ENCODE results near the gene PM20D1.
"Not testable (repeated sequence)": the region's sequence is repeated elsewhere in the genome, so short reads cannot be mapped to it uniquely, and the experiment has no call there.

PM20D1 gene

DNA sequence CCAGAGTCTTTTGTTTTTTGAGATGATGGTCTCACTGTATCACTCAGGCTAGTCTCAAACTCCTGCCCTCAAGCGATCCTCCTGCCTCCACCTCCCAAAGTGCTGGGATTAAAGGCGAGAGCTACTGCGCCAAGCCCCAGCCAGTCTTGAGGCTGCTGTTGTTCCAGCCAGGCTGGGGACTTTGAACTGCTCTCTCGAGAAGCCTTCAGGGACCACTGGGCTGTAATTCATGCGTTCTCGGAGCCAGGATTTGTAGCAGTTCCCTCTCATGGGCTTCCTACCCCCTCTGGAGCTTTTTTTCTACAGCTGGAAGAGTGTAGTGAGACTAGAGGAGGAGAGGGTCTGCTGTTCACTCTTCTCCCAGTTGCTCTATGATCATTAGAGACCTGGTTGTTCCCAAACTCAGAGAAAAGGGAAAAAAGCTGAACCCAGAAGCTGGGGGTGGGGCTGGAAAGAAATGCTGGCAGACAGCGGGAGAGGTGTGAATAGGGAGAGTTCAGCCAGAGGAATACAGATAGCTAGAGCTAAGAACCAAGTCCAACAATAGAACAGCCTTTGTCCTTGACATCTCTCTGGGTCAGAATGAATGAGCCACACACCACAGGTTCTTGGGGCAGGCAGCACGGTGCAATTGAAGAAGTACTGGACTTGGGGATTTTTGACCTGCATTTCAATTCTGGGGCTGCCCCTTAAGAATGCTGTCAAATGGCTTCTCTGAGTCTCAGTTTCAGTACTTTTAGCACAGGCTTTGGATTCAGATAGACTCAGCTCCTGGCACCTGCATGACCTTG, 23.7 kb downstream of the PM20D1 start:
- no peak overlapping the region for H3K4me3 ChIP-seq (ENCODE audit: low read depth, low read length)
- TF ChIP-seq, protein P1, sequence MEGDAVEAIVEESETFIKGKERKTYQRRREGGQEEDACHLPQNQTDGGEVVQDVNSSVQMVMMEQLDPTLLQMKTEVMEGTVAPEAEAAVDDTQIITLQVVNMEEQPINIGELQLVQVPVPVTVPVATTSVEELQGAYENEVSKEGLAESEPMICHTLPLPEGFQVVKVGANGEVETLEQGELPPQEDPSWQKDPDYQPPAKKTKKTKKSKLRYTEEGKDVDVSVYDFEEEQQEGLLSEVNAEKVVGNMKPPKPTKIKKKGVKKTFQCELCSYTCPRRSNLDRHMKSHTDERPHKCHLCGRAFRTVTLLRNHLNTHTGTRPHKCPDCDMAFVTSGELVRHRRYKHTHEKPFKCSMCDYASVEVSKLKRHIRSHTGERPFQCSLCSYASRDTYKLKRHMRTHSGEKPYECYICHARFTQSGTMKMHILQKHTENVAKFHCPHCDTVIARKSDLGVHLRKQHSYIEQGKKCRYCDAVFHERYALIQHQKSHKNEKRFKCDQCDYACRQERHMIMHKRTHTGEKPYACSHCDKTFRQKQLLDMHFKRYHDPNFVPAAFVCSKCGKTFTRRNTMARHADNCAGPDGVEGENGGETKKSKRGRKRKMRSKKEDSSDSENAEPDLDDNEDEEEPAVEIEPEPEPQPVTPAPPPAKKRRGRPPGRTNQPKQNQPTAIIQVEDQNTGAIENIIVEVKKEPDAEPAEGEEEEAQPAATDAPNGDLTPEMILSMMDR (IDR thresholded peaks at IDR 0.05; ENCODE audit: low read depth, low read length) = no peak
- no peak for DNase-seq (ENCODE audit: low read depth)

DNA sequence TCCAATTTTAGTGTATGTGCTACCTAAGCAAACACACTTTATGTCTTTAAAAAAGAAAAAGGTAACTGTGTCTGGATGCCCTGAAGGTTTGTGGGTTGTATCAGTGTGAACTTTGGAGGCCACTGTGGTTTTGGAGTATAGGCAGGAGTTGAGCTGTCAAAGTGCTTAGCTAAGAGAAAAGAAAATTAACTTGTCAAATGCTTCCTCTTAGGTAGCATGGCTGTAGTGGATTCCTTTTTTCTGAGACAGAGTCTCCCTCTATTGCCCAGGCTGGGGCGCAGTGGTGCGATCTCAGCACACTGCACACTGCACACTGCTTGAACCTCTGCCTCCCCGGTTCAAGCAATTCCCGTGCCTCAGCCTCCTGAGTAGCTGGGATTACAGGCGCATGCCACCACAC, 25.8 kb downstream of the PM20D1 start:
- TF ChIP-seq MAX (IDR thresholded peaks at IDR 0.05; ENCODE audit: low read depth, low read length) (no peak), POLR2A (IDR thresholded peaks at IDR 0.05; ENCODE audit: extremely low read depth, insufficient read length) (no peak), MYC (IDR thresholded peaks at IDR 0.05; ENCODE audit: low read depth, low read length) (no peak)
- TF ChIP-seq, protein P1 (IDR thresholded peaks at IDR 0.05; ENCODE audit: low read depth, low read length) = no peak
- DNase-seq (ENCODE audit: low read depth) = no peak
- no peak overlapping the region for H3K4me3 ChIP-seq (ENCODE audit: low read depth, low read length)

DNA sequence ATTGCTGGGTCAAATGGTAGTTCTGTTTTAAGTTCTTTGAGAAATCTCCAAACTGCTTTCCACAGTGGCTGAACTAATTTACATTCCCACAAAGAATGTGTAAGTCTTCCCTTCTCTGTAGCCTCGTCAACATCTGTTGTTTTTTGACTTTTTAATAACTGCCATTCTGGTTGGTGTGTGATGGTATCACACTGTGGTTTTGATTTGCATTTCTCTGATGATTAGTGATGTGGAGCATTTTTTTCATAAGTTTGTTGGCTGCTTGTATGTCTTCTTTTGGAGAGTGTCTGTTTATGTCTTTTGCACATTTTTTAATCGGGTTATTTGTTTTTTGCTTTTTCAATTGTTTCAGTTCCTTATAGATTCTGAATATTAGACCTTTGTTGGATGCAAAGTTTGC, 26.7 kb downstream of the PM20D1 start:
- not testable (repeated sequence) for H3K4me3 ChIP-seq (ENCODE audit: low read depth, low read length); DNase-seq (ENCODE audit: low read depth)

- no peak for DNase-seq (ENCODE audit: low read depth)
- TF ChIP-seq MAX (IDR thresholded peaks at IDR 0.05; ENCODE audit: low read depth, low read length) (no peak), POLR2A (IDR thresholded peaks at IDR 0.05; ENCODE audit: extremely low read depth, insufficient read length) (no peak), MYC (IDR thresholded peaks at IDR 0.05; ENCODE audit: low read depth, low read length) (no peak)
- TF ChIP-seq, protein P1 (IDR thresholded peaks at IDR 0.05; ENCODE audit: low read depth, low read length) = no peak
- no peak overlapping the region for H3K4me3 ChIP-seq (ENCODE audit: low read depth, low read length)
Observed at GRCh38 chr1:205822397-205822796, 27.5 kb downstream of the PM20D1 start.

DNA sequence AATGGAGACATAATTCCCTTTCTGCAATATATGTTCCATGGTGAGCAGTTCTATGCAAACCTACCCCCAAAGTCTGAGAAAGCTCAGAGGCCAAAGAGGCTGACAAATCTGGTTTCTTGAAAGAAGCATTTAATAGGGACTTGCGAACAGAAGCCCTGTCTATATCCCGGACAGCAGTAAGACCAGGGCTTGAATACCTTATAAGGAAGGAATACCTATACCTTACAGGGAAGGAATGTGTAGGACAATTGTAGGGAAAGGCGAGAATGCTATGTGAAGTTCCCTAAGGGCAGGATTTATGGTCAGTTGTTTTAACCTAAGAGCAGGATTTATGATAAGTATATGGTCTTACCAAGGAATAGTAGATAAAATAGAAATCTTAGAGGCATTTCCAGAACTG, 31.9 kb downstream of the PM20D1 start:
- H3K4me3 ChIP-seq (ENCODE audit: low read depth, low read length) = no peak overlapping the region
- no peak for DNase-seq (ENCODE audit: low read depth)
- TF ChIP-seq POLR2A (IDR thresholded peaks at IDR 0.05; ENCODE audit: extremely low read depth, insufficient read length) (no peak), MYC (IDR thresholded peaks at IDR 0.05; ENCODE audit: low read depth, low read length) (no peak), MAX (IDR thresholded peaks at IDR 0.05; ENCODE audit: low read depth, low read length) (no peak)
- TF ChIP-seq, protein P1 (IDR thresholded peaks at IDR 0.05; ENCODE audit: low read depth, low read length) = no peak

GRCh38 chr1:205817364-205817763, 32.6 kb downstream of the PM20D1 start:
- no peak overlapping the region for H3K4me3 ChIP-seq (ENCODE audit: low read depth, low read length)
- no peak for DNase-seq (ENCODE audit: low read depth)
- TF ChIP-seq MAX (IDR thresholded peaks at IDR 0.05; ENCODE audit: low read depth, low read length) (no peak), MYC (IDR thresholded peaks at IDR 0.05; ENCODE audit: low read depth, low read length) (no peak), POLR2A (IDR thresholded peaks at IDR 0.05; ENCODE audit: extremely low read depth, insufficient read length) (no peak)
- TF ChIP-seq, protein P1 (IDR thresholded peaks at IDR 0.05; ENCODE audit: low read depth, low read length) = no peak

All from NB4 (cell line).